Esophagus muscularis mucosa (tissue), 4 donors: ENCODE results near the gene IFT27. TPM values are rescaled to one million over a fixed set of nuclear protein-coding genes. Genes with fewer than 3 reads are reported as not detected.

Experiments used
- DNase-seq: peaks from one replicate; pipeline ENCODE4 v3.0.0-alpha.2; 2017; ENCODE audit errors: extremely low spot score
- H3K27ac ChIP-seq, 4 donors: fragments of 200-600 bp; sonication (generic); replicated peaks in 1 of 4; 1 replicate in 3 of 4; 2 replicates in 1 of 4; pipeline ENCODE4 v1.5.1; 2016 to 2019; ENCODE audit warnings: mild to moderate bottlenecking in 1 of 4
- H3K27me3 ChIP-seq, 4 donors: fragments of 200-600 bp; sonication (generic); one replicate each; pipeline versions ENCODE4 v1.5.1 to v1.6.0; 2016 to 2019
- H3K36me3 ChIP-seq, 4 donors: fragments of 200-600 bp; sonication (generic); one replicate each; pipeline ENCODE4 v1.5.1; 2016 to 2019
- H3K4me1 ChIP-seq, 4 donors: fragments of 200-600 bp; sonication (generic); one replicate each; pipeline ENCODE4 v1.5.1; 2016 to 2019
- H3K4me3 ChIP-seq, 4 donors: fragments of 200-600 bp; sonication (generic); 1 replicate in 2 of 4; 2 replicates in 2 of 4; pipeline ENCODE4 v1.5.1; 2016 to 2019; ENCODE audit warnings: mild to moderate bottlenecking in 4 of 4, moderate library complexity in 1 of 4
- H3K9me3 ChIP-seq, 4 donors: fragments of 200-600 bp; sonication (generic); 1 replicate in 3 of 4; 2 replicates in 1 of 4; pipeline ENCODE4 v1.5.1; 2016 to 2019
- EP300 ChIP-seq: sonication (generic); formaldehyde crosslinking; IDR thresholded peaks from one replicate; pipeline ENCODE4 v1.6.1; 2017; ENCODE audit warnings: antibody characterized with exemption
- POLR2A ChIP-seq: fragments of 450-650 bp; IDR thresholded peaks from one replicate; pipeline ENCODE4 v1.6.1; 2017; ENCODE audit warnings: antibody characterized with exemption, moderate library complexity, mild to moderate bottlenecking, low read depth
- POLR2AphosphoS5 ChIP-seq, 2 donors: sonication (generic); formaldehyde crosslinking; IDR thresholded peaks; one replicate each; pipeline ENCODE4 v1.6.1; 2017; ENCODE audit warnings: antibody characterized with exemption in 2 of 2
- WGBS: methylation state at CpG from one replicate; pipeline ENCODE4 v1.1.5; 2018; 5-methylcytosine and 5-hydroxymethylcytosine counted together
- intact Hi-C: fragments of 100-400 bp; cut with DNase I; formaldehyde crosslinking; loops from one replicate; pipeline ENCODE4 v1.15.1; 2023
- total RNA-seq, 4 donors: library from RNA; depleted of rRNA; stranded (reverse); fragments of >200 nt; gene quantifications; one replicate each; pipeline versions ENCODE4 v1.1.0 to v1.2.1, GENCODE V29; 2016
- TF ChIP-seq, protein P1 (sequence below), 3 experiments: fragments of 200-600 bp in 2 of 3; fragments of 450-650 bp in 1 of 3; sonication (generic) in 2 of 3; IDR thresholded peaks; one replicate each; pipeline ENCODE4 v1.5.1; 2017 to 2019; ENCODE audit warnings: antibody characterized with exemption in 3 of 3, mild to moderate bottlenecking in 2 of 3, moderate library complexity in 1 of 3

The IFT27 gene
- total RNA-seq, 4 donors from 2014 or later: 15.2 to 24.1 (median 17.0) TPM

DNA sequence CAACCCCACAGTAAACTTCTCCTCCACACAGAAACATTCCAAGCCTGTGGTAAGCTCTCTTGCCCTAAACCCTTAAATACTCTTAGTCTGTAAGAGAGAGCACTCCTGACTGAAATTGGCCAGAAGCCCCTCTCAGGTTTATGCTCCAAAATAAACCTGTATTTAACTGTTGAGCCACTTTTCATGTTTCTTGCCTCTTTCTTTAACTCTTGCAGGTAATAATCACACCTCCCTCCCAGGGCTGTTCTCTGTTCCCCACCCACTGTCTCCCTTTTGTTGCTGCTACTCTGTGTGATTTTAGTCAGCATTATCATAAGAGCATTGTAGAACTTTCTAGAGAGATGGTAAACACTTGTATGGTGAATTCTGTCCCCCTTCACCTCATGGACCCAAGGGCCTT lies 2.1 kb upstream of the IFT27 start:
- H3K27me3 ChIP-seq: no peaks in the 10 kb centered on the region
- DNase-seq: no peak
- no peak overlapping the region for H3K27ac ChIP-seq
- H3K4me3 ChIP-seq: no peak overlapping the region
- no peaks in the 10 kb centered on the region for H3K9me3 ChIP-seq
- H3K36me3 ChIP-seq: no peaks in the 10 kb centered on the region
- intact Hi-C loops: loop anchor here (5.0 to 10.0 kb wide), 2 partner anchors 243 to 409 kb away; partner anchors contain the start of gene C1QTNF6
- TF ChIP-seq POLR2AphosphoS5 (IDR thresholded peaks at IDR 0.05): no peak
- TF ChIP-seq, protein P1, sequence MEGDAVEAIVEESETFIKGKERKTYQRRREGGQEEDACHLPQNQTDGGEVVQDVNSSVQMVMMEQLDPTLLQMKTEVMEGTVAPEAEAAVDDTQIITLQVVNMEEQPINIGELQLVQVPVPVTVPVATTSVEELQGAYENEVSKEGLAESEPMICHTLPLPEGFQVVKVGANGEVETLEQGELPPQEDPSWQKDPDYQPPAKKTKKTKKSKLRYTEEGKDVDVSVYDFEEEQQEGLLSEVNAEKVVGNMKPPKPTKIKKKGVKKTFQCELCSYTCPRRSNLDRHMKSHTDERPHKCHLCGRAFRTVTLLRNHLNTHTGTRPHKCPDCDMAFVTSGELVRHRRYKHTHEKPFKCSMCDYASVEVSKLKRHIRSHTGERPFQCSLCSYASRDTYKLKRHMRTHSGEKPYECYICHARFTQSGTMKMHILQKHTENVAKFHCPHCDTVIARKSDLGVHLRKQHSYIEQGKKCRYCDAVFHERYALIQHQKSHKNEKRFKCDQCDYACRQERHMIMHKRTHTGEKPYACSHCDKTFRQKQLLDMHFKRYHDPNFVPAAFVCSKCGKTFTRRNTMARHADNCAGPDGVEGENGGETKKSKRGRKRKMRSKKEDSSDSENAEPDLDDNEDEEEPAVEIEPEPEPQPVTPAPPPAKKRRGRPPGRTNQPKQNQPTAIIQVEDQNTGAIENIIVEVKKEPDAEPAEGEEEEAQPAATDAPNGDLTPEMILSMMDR (IDR thresholded peaks at IDR 0.05): no peak
- no peak for TF ChIP-seq POLR2A
- no peak for TF ChIP-seq EP300
- peaks cover 16 to 34% (median 30%) of the 10 kb centered on the region in 4 donors for H3K4me1 ChIP-seq

DNA sequence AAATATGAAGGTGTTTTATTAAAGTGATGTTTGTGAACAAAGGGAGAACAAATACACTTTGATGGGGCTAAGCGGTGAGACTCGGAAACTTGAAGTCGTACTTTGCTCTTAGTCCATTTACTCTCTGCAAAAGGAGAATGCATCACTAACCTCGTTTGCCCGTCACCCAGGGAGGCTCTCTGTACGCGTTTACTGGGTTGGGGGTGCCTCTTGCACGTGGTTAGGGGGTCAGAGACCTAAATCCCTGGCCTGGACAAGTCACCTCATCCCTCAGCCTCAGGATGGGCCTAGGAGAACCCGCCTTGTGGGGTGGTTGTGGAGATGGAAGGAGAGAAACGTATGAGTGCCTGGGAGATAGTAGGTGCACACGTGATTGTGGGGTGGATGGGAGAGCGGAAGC lies 803 bp upstream of the IFT27 start:
- H3K9me3 ChIP-seq: no peaks in the 10 kb centered on the region
- no peaks in the 10 kb centered on the region for H3K36me3 ChIP-seq
- no peak for DNase-seq
- WGBS: 76% methylated on average over 12 of the region's 12 CpGs
- H3K4me3 ChIP-seq: peak overlapping the region; percentile 29 to 93 (median 44)
- H3K27ac ChIP-seq: peak overlapping the region; percentile 39 to 69 (median 61)
- intact Hi-C loops: loop anchor here (5.0 to 10.0 kb wide), 2 partner anchors 242 to 411 kb away; partner anchors contain the start of gene C1QTNF6
- TF ChIP-seq, protein P1 (IDR thresholded peaks at IDR 0.05): no peak
- TF ChIP-seq POLR2A (no peak), EP300 (no peak), POLR2AphosphoS5 (IDR thresholded peaks at IDR 0.05) (no peak)
- H3K27me3 ChIP-seq: no peaks in the 10 kb centered on the region
- H3K4me1 ChIP-seq: peaks cover 14 to 25% (median 21%) of the 10 kb centered on the region in 4 donors

DNA sequence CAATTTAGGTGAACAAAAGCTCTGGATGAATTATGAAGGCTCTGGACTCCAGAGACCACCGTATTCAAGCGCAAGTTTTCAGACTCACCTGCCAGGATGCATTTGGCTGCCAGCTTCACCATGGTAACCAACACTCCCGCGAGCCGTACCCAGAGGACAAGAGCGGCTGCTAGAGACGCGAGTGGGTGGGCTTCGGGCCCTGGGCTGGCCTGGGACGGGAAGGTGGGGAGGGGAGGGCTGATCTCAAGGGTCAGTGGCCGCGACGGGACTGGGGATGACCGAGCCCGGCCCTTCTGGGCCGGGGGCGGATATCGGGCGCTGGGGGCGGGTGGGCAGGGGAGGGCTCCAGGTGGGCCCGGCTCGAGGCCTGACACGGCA lies 344 bp downstream of the IFT27 start:
- DNase-seq: no peak
- peak overlapping the region; percentile 86 to 94 (median 86) for H3K27ac ChIP-seq

DNA sequence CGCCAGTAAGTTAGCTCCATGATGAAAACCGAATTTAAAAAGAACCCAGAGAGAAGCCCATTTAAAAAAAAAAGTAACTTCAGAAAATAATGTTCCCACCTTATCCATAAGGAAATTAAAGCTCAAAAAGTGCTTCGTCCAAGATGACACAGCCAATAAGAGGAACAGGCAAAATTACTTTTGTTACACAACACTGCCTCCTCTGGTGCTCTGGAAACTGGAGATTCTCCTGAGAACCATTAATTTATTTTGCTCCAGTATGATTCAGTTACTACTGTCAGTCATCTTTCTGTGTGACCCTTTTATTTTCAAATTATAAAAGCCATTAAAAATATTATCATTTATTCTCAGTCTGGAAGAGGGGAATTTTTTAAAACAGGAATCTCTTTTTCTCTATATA lies 2.0 kb downstream of the IFT27 start:
- Histone ChIP-seq H3K4me3 (no peak overlapping the region), H3K9me3 (no peaks in the 10 kb centered on the region), H3K27ac (no peak overlapping the region), H3K36me3 (no peaks in the 10 kb centered on the region), H3K4me1 (peaks cover 14 to 34% (median 31%) of the 10 kb centered on the region in 4 donors), H3K27me3 (no peaks in the 10 kb centered on the region)
- intact Hi-C loops: loop anchor here (10.0 kb wide), 1 partner anchor 239 kb away; no protein-coding TSS in a partner anchor
- DNase-seq: no peak
- 72% methylated on average over 3 of the region's 3 CpGs for WGBS
- TF ChIP-seq POLR2AphosphoS5 (IDR thresholded peaks at IDR 0.05): no peak
- TF ChIP-seq, protein P1 (IDR thresholded peaks at IDR 0.05): peak; percentile 36 to 44 (median 42)

More for the DNA sequence above, 344 bp downstream of the IFT27 start:
- H3K4me3 ChIP-seq: peak overlapping the region; percentile 69 to 93 (median 84)
- peaks cover 11 to 26% (median 25%) of the 10 kb centered on the region in 4 donors for H3K4me1 ChIP-seq
- H3K27me3 ChIP-seq: no peaks in the 10 kb centered on the region
- under 1% methylated on average over 14 of the region's 23 CpGs for WGBS
- no peaks in the 10 kb centered on the region for H3K36me3 ChIP-seq
- TF ChIP-seq, protein P1 (IDR thresholded peaks at IDR 0.05): no peak
- TF ChIP-seq POLR2A (no peak), EP300 (no peak), POLR2AphosphoS5 (IDR thresholded peaks at IDR 0.05) (no peak)
- H3K9me3 ChIP-seq: no peaks in the 10 kb centered on the region
- intact Hi-C loops: loop anchor here (5.0 to 10.0 kb wide), 2 partner anchors 241 to 412 kb away; partner anchors contain the start of gene C1QTNF6

DNA sequence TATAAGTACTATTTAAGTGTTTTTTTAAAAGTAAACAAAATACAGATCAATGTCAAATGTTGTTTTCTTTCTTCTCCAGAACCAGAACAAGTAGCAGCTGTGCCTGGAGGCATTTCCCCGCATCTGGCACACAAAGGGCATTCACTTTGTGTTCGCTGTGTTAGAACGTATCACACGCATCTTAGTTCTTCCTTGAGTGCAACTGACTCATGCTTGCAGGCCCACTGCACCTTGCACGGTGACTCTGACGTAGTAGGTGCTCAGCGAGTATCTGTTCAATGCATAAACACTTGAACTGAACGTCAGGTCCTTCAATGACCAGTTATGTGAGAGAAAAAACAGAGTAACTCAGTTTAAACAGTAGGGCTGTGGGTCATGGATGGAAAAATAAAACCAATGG lies 3.5 kb downstream of the IFT27 start:
- Histone ChIP-seq H3K4me3 (no peak overlapping the region), H3K4me1 (peaks cover 14 to 34% (median 31%) of the 10 kb centered on the region in 4 donors), H3K27ac (no peak overlapping the region), H3K27me3 (no peaks in the 10 kb centered on the region), H3K9me3 (no peaks in the 10 kb centered on the region), H3K36me3 (peaks cover under 1 to 4% (median 2%) of the 10 kb centered on the region in 4 donors)
- WGBS: 88% methylated on average over 8 of the region's 8 CpGs
- no peak for DNase-seq
- no peak for TF ChIP-seq POLR2AphosphoS5 (IDR thresholded peaks at IDR 0.05)
- no peak for TF ChIP-seq EP300
- intact Hi-C loops: loop anchor here (10.0 kb wide), 1 partner anchor 238 kb away; no protein-coding TSS in a partner anchor
